Endothelial cell of umbilical vein (primary cell): ENCODE measurements around the gene RXFP4. TPM values are rescaled to one million over a fixed set of nuclear protein-coding genes. Genes with fewer than 3 reads are reported as not detected.
A peak's percentile ranks its signal among the peaks of the same experiment; 100 is the strongest.

Experiments
- BruUV-seq: library from RNA; stranded (reverse); fragments of 400-500 nt; replicated peaks from 2 replicates; lab custom pipeline; 2021; lab: Mats Ljungman, UMichigan
- CTCF ChIA-PET: fragments of 300-600, 350-600 bp; sonication (Branson Sonifier 250); formaldehyde crosslinking; loops from one replicate; lab custom pipeline; 2021; ENCODE audit warnings: antibody characterized with exemption, inconsistent platforms; lab: Charles Lee
- POLR2A ChIA-PET: fragments of 300-600, 350-600 bp; sonication (Branson Sonifier 250); formaldehyde crosslinking; loops from one replicate; lab custom pipeline; 2021; ENCODE audit warnings: antibody characterized with exemption, inconsistent platforms; lab: Charles Lee
- DNase-seq: peaks from one replicate; pipeline ENCODE4 v3.0.0-alpha.2; 2011; ENCODE audit warnings: low read depth, low spot score
- FAIRE-seq: peaks from 2 replicates; lab custom pipeline; 2011; peaks lifted over from hg19 to GRCh38; lab: Jason Lieb, UNC
- H2AFZ ChIP-seq: 2 replicates; pipeline ENCODE4 v1.6.0; 2012; ENCODE audit warnings: low read depth, low read length, control low read depth, inconsistent platforms
- H3K27ac ChIP-seq: 2 replicates; pipeline ENCODE4 v1.5.1; 2011; ENCODE audit warnings: low read depth, mild to moderate bottlenecking, control low read depth, low read length, moderate library complexity; ENCODE audit not compliant: insufficient read depth
- H3K27me3 ChIP-seq, 2 experiments: 2 replicates each; pipeline versions ENCODE4 v1.6.0 to v1.6.1; 2011; ENCODE audit warnings: low read length in 2 of 2, mixed read lengths in 1 of 2; ENCODE audit not compliant: control insufficient read depth in 2 of 2, insufficient read depth in 2 of 2
- H3K36me3 ChIP-seq, 2 experiments: 2 replicates in 1 of 2; 3 replicates in 1 of 2; pipeline ENCODE4 v1.5.1; 2011; ENCODE audit warnings: low read length in 2 of 2, mild to moderate bottlenecking in 1 of 2, moderate library complexity in 1 of 2; ENCODE audit not compliant: control insufficient read depth in 2 of 2, insufficient read depth in 2 of 2; ENCODE audit errors: extremely low read depth in 1 of 2
- H3K4me1 ChIP-seq: 3 replicates; pipeline ENCODE4 v1.5.1; 2011; ENCODE audit warnings: mild to moderate bottlenecking, low read length; ENCODE audit not compliant: control insufficient read depth, insufficient read depth; ENCODE audit errors: extremely low read depth
- H3K4me2 ChIP-seq: 2 replicates; pipeline ENCODE4 v1.6.1; 2011; ENCODE audit warnings: low read length, control low read depth, mixed read lengths; ENCODE audit not compliant: insufficient read depth
- H3K4me3 ChIP-seq, 3 experiments: fragments of 200-600 bp in 1 of 3; sonication (generic), shearing (Covaris generic) in 1 of 3; replicated peaks in 1 of 3; 2 replicates each; pipeline ENCODE4 v1.5.1; 2011 to 2016; ENCODE audit warnings: control low read depth in 3 of 3, low read length in 3 of 3, mild to moderate bottlenecking in 2 of 3, inconsistent platforms in 1 of 3, low read depth in 1 of 3, moderate library complexity in 1 of 3; ENCODE audit not compliant: insufficient read depth in 1 of 3
- H3K79me2 ChIP-seq: 2 replicates; pipeline ENCODE4 v1.6.0; 2012; ENCODE audit warnings: low read length, inconsistent platforms; ENCODE audit not compliant: control insufficient read depth, insufficient read depth
- H3K9ac ChIP-seq: replicated peaks from 2 replicates; pipeline ENCODE3; 2011; ENCODE audit warnings: low read length, control low read depth; ENCODE audit not compliant: insufficient read depth; ENCODE audit errors: extremely low read depth
- H3K9me1 ChIP-seq: replicated peaks from 3 replicates; pipeline ENCODE4 v1.6.0; 2011; ENCODE audit warnings: mild to moderate bottlenecking, low read length; ENCODE audit not compliant: control insufficient read depth, insufficient read depth; ENCODE audit errors: extremely low read depth
- H3K9me3 ChIP-seq: replicated peaks from 2 replicates; pipeline ENCODE4 v1.5.1; 2012; ENCODE audit warnings: low read length, inconsistent platforms; ENCODE audit not compliant: control insufficient read depth, insufficient read depth
- H4K20me1 ChIP-seq: replicated peaks from 2 replicates; pipeline ENCODE3; 2011; ENCODE audit warnings: mild to moderate bottlenecking, low read length; ENCODE audit not compliant: control insufficient read depth, insufficient read depth; ENCODE audit errors: extremely low read depth
- CTCF ChIP-seq, 2 donors: IDR thresholded peaks; 1 replicate in 1 of 2; 2 replicates in 1 of 2; pipeline ENCODE4 v1.5.1; 2011; ENCODE audit warnings: low read length in 2 of 2, mild to moderate bottlenecking in 2 of 2, moderate library complexity in 2 of 2, control low read depth in 1 of 2, inconsistent platforms in 1 of 2, low read depth in 1 of 2; ENCODE audit not compliant: insufficient read depth in 1 of 2; ENCODE audit errors: extremely low read depth in 1 of 2
- EZH2 ChIP-seq: IDR thresholded peaks from 2 replicates; pipeline ENCODE4 v1.6.1; 2012; ENCODE audit warnings: borderline replicate concordance, low read depth, mild to moderate bottlenecking, moderate library complexity, low read length, inconsistent platforms; ENCODE audit not compliant: severe bottlenecking
- FOS ChIP-seq: IDR thresholded peaks from 2 replicates; pipeline ENCODE4 v1.6.1; 2011; ENCODE audit warnings: mild to moderate bottlenecking, low read length, moderate library complexity, borderline replicate concordance; ENCODE audit not compliant: insufficient read depth
- GATA2 ChIP-seq: IDR thresholded peaks from 2 replicates; pipeline ENCODE4 v1.7.0; 2011; ENCODE audit warnings: low read depth, mild to moderate bottlenecking, moderate library complexity, mixed read lengths, low read length; ENCODE audit not compliant: insufficient read length, insufficient read depth
- JUN ChIP-seq: IDR thresholded peaks from 2 replicates; pipeline ENCODE4 v1.6.1; 2011; ENCODE audit warnings: borderline replicate concordance, low read depth; ENCODE audit not compliant: insufficient read length, insufficient read depth
- MAX ChIP-seq: IDR thresholded peaks from 2 replicates; pipeline ENCODE4 v1.6.1; 2011; ENCODE audit not compliant: insufficient read depth, insufficient read length
- MYC ChIP-seq: IDR thresholded peaks from one replicate; pipeline ENCODE4 v1.6.1; 2011; ENCODE audit warnings: mild to moderate bottlenecking, low read depth, low read length
- POLR2A ChIP-seq: IDR thresholded peaks from 2 replicates; pipeline ENCODE4 v1.6.1; 2012; ENCODE audit warnings: low read depth, mild to moderate bottlenecking, control low read depth, low read length
- POLR2AphosphoS5 ChIP-seq: IDR thresholded peaks from 2 replicates; pipeline ENCODE4 v1.6.1; 2012; ENCODE audit warnings: low read depth, mild to moderate bottlenecking, control low read depth, low read length, moderate library complexity; ENCODE audit not compliant: insufficient read depth
- dilution Hi-C: fragments of 300-500 bp; cut with MboI; formaldehyde crosslinking; loops from one replicate; pipeline ENCODE4 v1.15.0; 2019; ENCODE audit warnings: low sequenced_read_pairs; ENCODE audit not compliant: extremely low pct_ligation_motif_present
- intact Hi-C: fragments of 100-400 bp; cut with micrococcal nuclease; formaldehyde crosslinking; loops from one replicate; pipeline ENCODE4 v1.10.0; 2022
- polyA plus RNA-seq, 4 experiments: library from polyadenylated mRNA; depleted of rRNA in 3 of 4; stranded (reverse) in 3 of 4; unstranded in 1 of 4; fragments of >200 nt; gene quantifications; 2 replicates each; pipeline versions ENCODE4 v1.2.1 to v1.2.3, GENCODE V29; 2011 to 2012; ENCODE audit warnings: missing spikeins in 1 of 4
- total RNA-seq: library from RNA; stranded (reverse); gene quantifications from 2 replicates; pipeline ENCODE4 v1.2.3, GENCODE V29; 2021

RXFP4 gene
- total and polyA plus RNA-seq, 2 donors (not counting 3 experiments of a cell fraction or from before 2014, with no cell fraction given) = not detected

- Histone ChIP-seq H3K4me2 (no peak overlapping the region), H3K27ac (no peak overlapping the region), H3K79me2 (no peaks in the 10 kb centered on the region), H3K36me3 (peaks cover 21 to 38% of the 10 kb centered on the region in 2 experiments), H3K4me1 (no peaks in the 10 kb centered on the region), H3K27me3 (no peaks in the 10 kb centered on the region), H4K20me1 (no peaks in the 10 kb centered on the region), H3K9ac (no peak overlapping the region), H3K9me3 (no peaks in the 10 kb centered on the region), H3K9me1 (no peaks in the 10 kb centered on the region), H3K4me3 (no peak overlapping the region), H2AFZ (no peak overlapping the region)
- POLR2A ChIA-PET = no interaction called here
- TF ChIP-seq CTCF (IDR thresholded peaks at IDR 0.05; ENCODE audit: extremely low read depth in 1 of 2, insufficient read depth in 1 of 2, low read depth in 1 of 2, low read length in 2 of 2) (no peak), JUN (no peak), MYC (no peak), POLR2A (no peak)
- intact Hi-C loops (no loop called here), dilution Hi-C loops (no loop called here)
- DNase-seq (no peak), FAIRE-seq (no peak)
- TSS peak; percentile 8 for BruUV-seq
- CTCF ChIA-PET = no interaction called here
Observed at GRCh38 chr1:155899683-155900082, 41.8 kb upstream of the RXFP4 start.

GRCh38 chr1:155900161-155900560, 41.3 kb upstream of the RXFP4 start:
- Histone ChIP-seq H3K9me3 (no peaks in the 10 kb centered on the region), H3K27me3 (no peaks in the 10 kb centered on the region), H3K79me2 (no peaks in the 10 kb centered on the region), H3K27ac (no peak overlapping the region), H3K9ac (no peak overlapping the region), H2AFZ (no peak overlapping the region), H3K4me2 (no peak overlapping the region), H4K20me1 (no peaks in the 10 kb centered on the region), H3K4me1 (no peaks in the 10 kb centered on the region), H3K9me1 (no peaks in the 10 kb centered on the region), H3K4me3 (no peak overlapping the region), H3K36me3 (peaks cover 24 to 40% of the 10 kb centered on the region in 2 experiments)
- dilution Hi-C loops (no loop called here), intact Hi-C loops (no loop called here)
- CTCF ChIA-PET = no interaction called here
- POLR2A ChIA-PET = interaction anchor here (0.6 kb wide), 1 partner anchor 67 kb away, joined by 4 read pairs; no protein-coding TSS in a partner anchor
- BruUV-seq = no TSS peak
- FAIRE-seq (no peak), DNase-seq (no peak)
- TF ChIP-seq FOS (no peak), JUN (no peak), POLR2AphosphoS5 (no peak), CTCF (IDR thresholded peaks at IDR 0.05; ENCODE audit: extremely low read depth in 1 of 2, insufficient read depth in 1 of 2, low read depth in 1 of 2, low read length in 2 of 2) (no peak), MYC (no peak), POLR2A (no peak), GATA2 (no peak), MAX (no peak), EZH2 (no peak)
